ENCODE data around the gene IL16. TPM values are rescaled to one million over a fixed set of nuclear protein-coding genes. Genes with fewer than 3 reads are reported as not detected.

The IL16 gene
- polyA plus RNA-seq, 1 donor (not counting 4 experiments of a cell fraction or from before 2014, with no cell fraction given), result not detected

- no peak for FAIRE-seq
- Histone ChIP-seq H3K9me3 (ENCODE audit: control insufficient read depth, low read depth, low read length) (no peaks in the 10 kb centered on the region), H3K79me2 (ENCODE audit: control insufficient read depth, insufficient read depth, low read length) (no peaks in the 10 kb centered on the region), H2AFZ (ENCODE audit: control insufficient read depth, low read length) (no peak overlapping the region), H3K27me3 (ENCODE audit: control insufficient read depth, extremely low read depth, insufficient read depth, low read length) (no peaks in the 10 kb centered on the region), H4K20me1 (ENCODE audit: control insufficient read depth, extremely low read depth, insufficient read depth, low read length) (no peaks in the 10 kb centered on the region), H3K27ac (ENCODE audit: control insufficient read depth, insufficient read depth, low read length) (no peak overlapping the region), H3K4me3 (ENCODE audit: control insufficient read depth in 2 of 3, extremely low read depth in 1 of 3, insufficient read depth in 2 of 3, low read depth in 1 of 3, low read length in 3 of 3) (no peak overlapping the region), H3K9me1 (ENCODE audit: control insufficient read depth, extremely low read depth, insufficient read depth, low read length) (no peaks in the 10 kb centered on the region), H3K4me2 (ENCODE audit: control insufficient read depth, extremely low read depth, insufficient read depth, low read depth, low read length) (no peak overlapping the region), H3K4me1 (ENCODE audit: control insufficient read depth, extremely low read depth, insufficient read depth, low read length) (no peaks in the 10 kb centered on the region), H3K36me3 (ENCODE audit: control insufficient read depth in 2 of 2, extremely low read depth in 1 of 2, insufficient read depth in 2 of 2, low read length in 2 of 2) (no peaks in the 10 kb centered on the region), H3K9ac (ENCODE audit: control insufficient read depth, extremely low read depth, insufficient read depth, low read length) (no peak overlapping the region)
- no peak for DNase-seq (ENCODE audit: low read depth, low spot score)
- dilution Hi-C loops (cut with MboI; ENCODE audit: extremely low pct_ligation_motif_present, low sequenced_read_pairs), result no loop called here
- no peak for TF ChIP-seq EZH2 (IDR thresholded peaks at IDR 0.05; ENCODE audit: low read length)
- TF ChIP-seq CTCF (optimal IDR thresholded peaks at IDR 0.05 in 1 of 3, IDR thresholded peaks at IDR 0.05 in 1 of 3, conservative IDR thresholded peaks at IDR 0.05 in 1 of 3; ENCODE audit: extremely low read depth in 1 of 3, insufficient read depth in 2 of 3, low read length in 3 of 3), result no peak
These were observed 14.7 kb downstream of the IL16 start for GRCh38 chr15:81211376-81211775.

GRCh38 chr15:81213982-81214381 is 17.3 kb downstream of the IL16 start:
- Histone ChIP-seq H3K4me2 (ENCODE audit: control insufficient read depth, extremely low read depth, insufficient read depth, low read depth, low read length) (no peak overlapping the region), H3K27me3 (ENCODE audit: control insufficient read depth, extremely low read depth, insufficient read depth, low read length) (no peaks in the 10 kb centered on the region), H2AFZ (ENCODE audit: control insufficient read depth, low read length) (no peak overlapping the region), H3K79me2 (ENCODE audit: control insufficient read depth, insufficient read depth, low read length) (no peaks in the 10 kb centered on the region), H3K4me1 (ENCODE audit: control insufficient read depth, extremely low read depth, insufficient read depth, low read length) (no peaks in the 10 kb centered on the region), H4K20me1 (ENCODE audit: control insufficient read depth, extremely low read depth, insufficient read depth, low read length) (no peaks in the 10 kb centered on the region), H3K9me3 (ENCODE audit: control insufficient read depth, low read depth, low read length) (no peaks in the 10 kb centered on the region), H3K9me1 (ENCODE audit: control insufficient read depth, extremely low read depth, insufficient read depth, low read length) (no peaks in the 10 kb centered on the region), H3K27ac (ENCODE audit: control insufficient read depth, insufficient read depth, low read length) (no peak overlapping the region), H3K36me3 (ENCODE audit: control insufficient read depth in 2 of 2, extremely low read depth in 1 of 2, insufficient read depth in 2 of 2, low read length in 2 of 2) (no peaks in the 10 kb centered on the region), H3K9ac (ENCODE audit: control insufficient read depth, extremely low read depth, insufficient read depth, low read length) (no peak overlapping the region), H3K4me3 (ENCODE audit: control insufficient read depth in 2 of 3, extremely low read depth in 1 of 3, insufficient read depth in 2 of 3, low read depth in 1 of 3, low read length in 3 of 3) (no peak overlapping the region)
- dilution Hi-C loops (cut with MboI; ENCODE audit: extremely low pct_ligation_motif_present, low sequenced_read_pairs), result no loop called here
- DNase-seq (ENCODE audit: low read depth, low spot score) (no peak), FAIRE-seq (no peak)
- no peak for TF ChIP-seq CTCF (optimal IDR thresholded peaks at IDR 0.05 in 1 of 3, IDR thresholded peaks at IDR 0.05 in 1 of 3, conservative IDR thresholded peaks at IDR 0.05 in 1 of 3; ENCODE audit: extremely low read depth in 1 of 3, insufficient read depth in 2 of 3, low read length in 3 of 3)
- no peak for TF ChIP-seq EZH2 (IDR thresholded peaks at IDR 0.05; ENCODE audit: low read length)

Measured in keratinocyte (primary cell).